Epithelial cell of prostate (primary cell): Measurements from ENCODE around the gene NSUN6.
"Not testable (repeated sequence)": the region's sequence is repeated elsewhere in the genome, so short reads cannot be mapped to it uniquely, and the experiment has no call there.

Experiments
- DNase-seq: peaks from one replicate; pipeline ENCODE4 v3.0.0-alpha.2; 2011; ENCODE audit warnings: low read depth, low spot score
- H3K27ac ChIP-seq: fragments of 450-650 bp; 2 replicates; pipeline ENCODE4 v1.5.1; 2017; ENCODE audit warnings: mild to moderate bottlenecking

Gene NSUN6

GRCh38 chr10:18611168-18611567 lies 40.2 kb downstream of the NSUN6 start:
- H3K27ac ChIP-seq: peak overlapping the region; percentile 86
- no peak for DNase-seq

- peak overlapping the region; percentile 86 for H3K27ac ChIP-seq
- DNase-seq: peak; percentile 80
Measured at GRCh38 chr10:18610517-18610916, 40.9 kb downstream of the NSUN6 start.

DNA sequence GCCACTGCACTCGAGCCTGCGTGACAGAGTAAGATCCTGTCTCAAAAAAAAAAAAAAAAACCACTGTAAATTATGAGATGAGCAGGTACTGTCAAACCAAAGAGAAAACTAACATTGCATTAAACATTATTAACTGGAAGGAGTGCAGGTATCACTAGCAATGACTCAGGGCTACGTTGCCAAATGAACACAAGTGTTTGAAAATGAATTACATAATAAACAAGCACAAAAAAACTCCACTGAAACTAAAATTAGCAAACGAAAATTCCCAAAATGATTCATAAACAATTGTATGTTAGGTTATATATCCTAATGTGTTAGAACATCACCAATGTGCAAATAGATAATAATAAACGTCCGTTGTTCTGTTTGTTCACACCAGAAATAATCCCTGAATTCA lies 42.8 kb downstream of the NSUN6 start:
- peak; percentile 10 for DNase-seq

DNA sequence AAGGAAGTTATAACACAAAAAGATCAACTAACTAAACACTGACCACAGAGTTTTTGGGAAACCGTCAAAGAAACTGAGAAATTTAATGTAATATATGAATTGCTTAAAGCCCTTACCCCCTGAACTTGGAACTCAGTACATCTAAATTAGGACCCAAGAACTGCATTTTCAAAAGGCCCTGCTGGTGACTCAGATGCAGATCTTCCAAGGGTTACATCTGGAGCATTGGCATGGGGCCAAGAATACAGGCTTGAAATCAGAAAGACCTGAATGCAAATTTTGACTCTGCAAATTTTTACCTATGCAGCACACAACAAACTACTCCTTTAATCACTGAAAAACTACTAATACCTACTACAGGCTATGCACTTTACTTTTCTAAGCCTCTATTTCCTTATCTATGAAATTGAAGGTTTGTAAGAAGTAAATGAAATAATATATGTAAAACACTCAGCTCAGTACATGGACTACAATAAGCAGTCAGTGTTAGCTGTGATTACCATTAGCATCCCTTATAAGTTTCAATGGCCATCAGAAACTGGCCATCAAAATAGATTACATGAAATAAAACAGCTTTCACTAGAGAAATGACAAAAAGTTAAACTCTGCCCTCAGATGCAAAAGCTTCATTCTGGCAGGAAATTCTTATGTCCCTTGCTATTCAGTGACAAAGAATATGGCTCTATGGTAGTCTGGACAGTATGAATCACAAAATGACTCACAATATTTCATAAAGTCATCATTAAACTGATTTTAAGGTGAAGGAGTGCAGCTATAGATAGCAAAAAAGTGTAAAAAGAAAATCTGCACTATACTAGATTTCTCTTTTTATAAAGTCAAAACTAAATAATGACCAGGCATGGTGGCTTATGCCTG lies 43.6 kb downstream of the NSUN6 start:
- H3K27ac ChIP-seq: peak overlapping the region; percentile 86
- DNase-seq: peak; percentile 24

More for the DNA sequence above, 42.8 kb downstream of the NSUN6 start:
- peak overlapping the region; percentile 86 for H3K27ac ChIP-seq

DNA sequence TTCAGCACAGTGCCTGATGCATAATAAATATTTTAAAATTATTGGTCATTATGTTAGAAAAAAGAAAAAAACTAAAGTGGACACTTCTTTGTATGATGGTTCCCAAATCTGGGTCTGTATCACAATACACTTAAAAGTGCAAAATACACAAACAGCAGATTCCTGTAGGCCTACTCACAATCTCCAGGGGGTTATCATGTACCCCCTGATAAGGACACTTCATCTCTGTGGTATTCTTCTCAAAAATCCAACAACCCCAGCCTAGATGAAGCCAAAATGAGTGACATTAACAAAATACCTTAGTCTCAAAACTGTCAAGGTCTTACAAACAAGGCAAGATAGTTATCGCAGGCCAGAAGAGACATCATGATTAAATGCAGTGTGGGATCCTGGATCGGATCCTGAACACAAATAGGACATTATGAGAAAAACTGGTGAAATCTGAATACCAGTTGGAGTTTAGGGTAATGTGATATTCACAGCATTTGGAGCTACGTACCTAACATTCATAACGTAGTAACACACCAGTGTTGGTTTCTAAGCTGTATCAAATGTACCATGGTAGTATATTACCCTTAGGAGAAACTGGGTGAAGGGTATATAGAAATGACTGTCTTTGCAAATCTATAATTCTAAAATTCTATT lies 45.2 kb downstream of the NSUN6 start:
- H3K27ac ChIP-seq: no peak overlapping the region
- DNase-seq: no peak

DNA sequence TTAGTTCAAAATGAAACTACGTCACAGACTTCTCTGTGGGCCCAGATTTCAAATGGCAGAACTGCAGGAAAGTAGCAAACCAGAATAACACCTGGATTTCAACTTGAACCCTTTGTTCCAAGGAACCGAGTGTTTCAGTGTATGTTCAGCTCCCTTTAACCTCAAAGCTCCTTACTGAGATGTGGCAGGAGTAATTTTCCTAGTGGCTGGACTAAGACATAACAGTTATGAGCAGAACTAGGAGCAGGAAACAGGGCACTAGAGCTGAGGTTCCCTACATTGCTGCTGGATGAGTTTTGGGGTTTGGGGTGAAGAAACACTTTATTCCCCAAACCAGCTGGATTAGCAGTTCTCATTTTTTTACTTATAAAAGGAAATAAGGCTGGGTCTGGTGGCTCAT lies 50.1 kb downstream of the NSUN6 start:
- H3K27ac ChIP-seq: no peak overlapping the region
- DNase-seq: no peak

- no peak for DNase-seq
- H3K27ac ChIP-seq: no peak overlapping the region
Measured at GRCh38 chr10:18599392-18599791, 52.0 kb downstream of the NSUN6 start.

DNA sequence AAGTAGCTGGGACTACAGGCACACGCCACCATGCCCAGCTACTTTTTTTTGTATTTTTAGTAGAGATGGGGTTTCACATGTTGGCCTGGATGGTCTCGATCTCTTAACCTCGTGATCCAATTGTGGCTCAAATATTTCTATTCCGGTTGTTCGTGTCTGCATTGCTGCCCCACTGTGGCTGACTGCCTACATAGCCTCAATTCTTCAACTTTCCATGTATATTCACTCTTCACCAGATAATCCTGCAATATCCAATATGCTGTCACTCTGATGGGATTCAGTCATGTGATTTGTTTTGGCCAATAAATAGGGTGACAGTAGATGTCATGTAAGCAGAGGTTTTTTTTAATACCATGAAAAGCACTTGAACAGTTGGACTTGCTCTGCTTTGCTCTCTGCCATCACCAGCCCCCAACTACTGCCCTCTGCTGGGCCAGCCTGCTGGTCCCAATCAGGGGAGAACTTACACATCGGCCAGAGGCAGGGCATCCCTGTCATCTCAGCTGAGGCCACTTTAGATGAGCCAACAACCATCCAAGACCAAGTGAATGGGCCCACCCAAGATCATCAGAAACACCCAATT lies 56.7 kb downstream of the NSUN6 start:
- H3K27ac ChIP-seq: no peak overlapping the region
- DNase-seq: no peak

GRCh38 chr10:18591141-18591540 lies 60.2 kb downstream of the NSUN6 start:
- DNase-seq, H3K27ac ChIP-seq: not testable (repeated sequence)

DNA sequence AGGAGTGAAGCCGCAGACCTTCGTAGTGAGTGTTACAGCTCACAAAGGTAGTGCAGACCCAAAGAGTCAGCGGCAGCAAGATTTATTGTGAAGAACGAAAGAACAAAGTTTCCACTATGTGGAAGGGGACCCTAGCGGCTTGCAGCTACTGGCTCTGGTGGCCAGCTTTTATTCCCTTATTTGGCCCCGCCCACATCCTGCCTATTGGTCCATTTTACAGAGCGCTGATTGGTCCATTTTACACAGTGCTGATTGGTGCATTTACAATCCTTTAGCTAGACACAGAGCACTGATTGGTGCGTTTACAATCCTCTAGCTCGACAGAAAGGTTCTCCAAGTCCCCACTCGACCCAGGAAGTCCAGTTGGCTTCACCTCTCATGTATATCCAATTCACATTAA lies 64.8 kb downstream of the NSUN6 start:
- not testable (repeated sequence) for DNase-seq, H3K27ac ChIP-seq

GRCh38 chr10:18583575-18584270 lies 67.7 kb downstream of the NSUN6 start:
- no peak for DNase-seq
- H3K27ac ChIP-seq: no peak overlapping the region

GRCh38 chr10:18582803-18583202 lies 68.6 kb downstream of the NSUN6 start:
- no peak overlapping the region for H3K27ac ChIP-seq
- no peak for DNase-seq

- no peak overlapping the region for H3K27ac ChIP-seq
Measured at GRCh38 chr10:18577823-18578685, 73.3 kb downstream of the NSUN6 start.

DNA sequence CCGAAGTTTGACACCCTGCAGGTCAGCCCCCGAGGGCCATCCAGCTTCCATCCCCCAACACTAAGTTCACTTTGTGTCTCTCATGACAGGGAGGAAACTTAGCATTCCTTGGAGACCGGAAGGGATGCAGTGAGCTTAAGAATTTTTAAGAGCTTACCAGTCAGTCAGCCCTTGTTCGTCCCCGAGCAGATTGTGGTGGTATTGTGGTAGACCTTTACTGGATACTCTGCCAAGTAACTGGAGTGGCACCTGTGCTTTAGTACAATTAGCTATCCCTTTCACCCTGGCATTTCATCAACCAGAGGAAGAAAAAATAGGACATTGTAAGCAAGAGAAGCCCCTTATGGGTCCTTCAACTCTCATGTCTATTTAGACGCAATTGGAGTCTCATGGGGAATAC lies 74.8 kb downstream of the NSUN6 start:
- DNase-seq: no peak
- H3K27ac ChIP-seq: no peak overlapping the region

More at GRCh38 chr10:18577823-18578685, 73.3 kb downstream of the NSUN6 start:
- DNase-seq: no peak

GRCh38 chr10:18572959-18573561 lies 78.3 kb downstream of the NSUN6 start:
- no peak for DNase-seq
- no peak overlapping the region for H3K27ac ChIP-seq

DNA sequence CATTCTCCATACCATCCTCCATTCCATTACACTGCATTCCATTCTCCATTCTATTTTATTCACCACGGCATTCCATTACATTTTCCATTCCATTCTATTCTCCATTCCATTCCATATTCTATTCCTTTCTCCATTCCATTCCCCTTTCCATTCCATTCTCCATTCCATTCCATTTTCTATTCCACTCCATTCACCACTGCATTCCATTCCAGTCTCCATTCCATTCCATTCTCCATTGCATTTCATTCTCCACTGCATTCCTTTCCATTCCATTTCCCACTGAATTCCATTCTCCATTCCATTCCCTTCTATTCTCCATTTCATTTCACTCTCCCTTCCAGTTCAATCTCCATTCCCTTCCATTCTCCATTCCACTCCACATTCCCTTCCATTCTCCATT lies 79.6 kb downstream of the NSUN6 start:
- DNase-seq: no peak
- no peak overlapping the region for H3K27ac ChIP-seq

GRCh38 chr10:18571076-18571475 lies 80.3 kb downstream of the NSUN6 start:
- DNase-seq: no peak

GRCh38 chr10:18570386-18570785 lies 81.0 kb downstream of the NSUN6 start:
- DNase-seq, H3K27ac ChIP-seq: not testable (repeated sequence)

More at GRCh38 chr10:18571076-18571475, 80.3 kb downstream of the NSUN6 start:
- no peak overlapping the region for H3K27ac ChIP-seq

DNA sequence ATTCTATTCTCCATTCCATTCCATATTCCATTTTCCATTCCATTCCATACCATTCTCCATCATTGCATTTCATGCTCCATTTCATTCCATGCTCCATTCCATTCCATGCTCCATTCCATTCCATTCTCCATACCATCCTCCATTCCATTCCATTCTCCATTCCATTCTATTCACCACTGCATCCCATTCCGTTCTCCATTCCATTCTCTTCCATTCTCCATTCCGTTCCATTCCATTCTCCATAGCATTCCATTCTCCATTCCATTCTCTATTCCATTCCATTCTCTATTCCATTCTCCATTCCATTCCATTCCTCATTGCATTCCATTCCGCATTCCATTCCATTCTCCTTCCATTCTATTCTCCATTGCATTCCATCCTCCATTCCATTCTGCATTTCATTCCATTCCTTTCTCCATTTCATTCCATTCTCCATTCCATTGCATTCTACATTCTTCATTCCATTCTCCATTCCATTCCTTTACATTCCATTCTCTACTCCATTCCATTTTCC lies 84.0 kb downstream of the NSUN6 start:
- DNase-seq: no peak
- H3K27ac ChIP-seq: no peak overlapping the region
